GM12878 (cell line): ENCODE data around the gene USPL1. TPM values are rescaled to one million over a fixed set of nuclear protein-coding genes. Genes with fewer than 3 reads are reported as not detected.

ENCODE experiments used
- ATAC-seq: fragments of 200-7000 bp; cut with Tn5 transposase; 3 replicates; pipeline ENCODE4 v1.9.1; 2020; ENCODE audit warnings: mild to moderate bottlenecking, moderate library complexity
- BruUV-seq: library from RNA; stranded (reverse); fragments of 400-500 nt; replicated peaks from 2 replicates; lab custom pipeline; 2021; lab: Mats Ljungman, UMichigan
- CTCF ChIA-PET: fragments of 300-600 bp; sonication (Branson Sonifier 250); formaldehyde crosslinking; extraction: SDS; loops from one replicate; lab custom pipeline; 2021; ENCODE audit warnings: inconsistent platforms; lab: Yijun Ruan, JAX
- POLR2A ChIA-PET: fragments of 350-600 bp; formaldehyde crosslinking; extraction: SDS; loops from one replicate; lab custom pipeline; 2021; ENCODE audit warnings: inconsistent platforms; lab: Charles Lee
- RAD21 ChIA-PET: fragments of 300-600 bp; sonication (Branson Sonifier 250); formaldehyde crosslinking; loops from one replicate; lab custom pipeline; 2023; ENCODE audit warnings: antibody characterized with exemption; ENCODE audit not compliant: unreplicated experiment; lab: Charles Lee
- SMC1A ChIA-PET: fragments of 300-600 bp; sonication (Branson Sonifier 250); formaldehyde crosslinking; loops from one replicate; lab custom pipeline; 2023; ENCODE audit not compliant: unreplicated experiment, uncharacterized antibody; lab: Charles Lee
- DNase-seq: peaks from one replicate; pipeline ENCODE4 v3.0.0-alpha.2; 2011; ENCODE audit warnings: low read depth, low spot score
- FAIRE-seq: peaks from 3 replicates; lab custom pipeline; 2011; peaks lifted over from hg19 to GRCh38; lab: Jason Lieb, UNC
- H2AFZ ChIP-seq: 2 replicates; pipeline ENCODE4 v1.6.0; 2011; ENCODE audit warnings: low read depth, low read length, control low read depth; ENCODE audit not compliant: control insufficient read depth
- H3K27ac ChIP-seq: 2 replicates; pipeline ENCODE4 v1.5.1; 2011; ENCODE audit warnings: control low read depth; ENCODE audit not compliant: control insufficient read depth, insufficient read depth
- H3K27me3 ChIP-seq, 2 experiments: replicated peaks in 1 of 2; 2 replicates each; pipeline versions ENCODE4 v1.6.0 to v1.6.1; 2011; ENCODE audit warnings: low read length in 1 of 2; ENCODE audit not compliant: control insufficient read depth in 2 of 2, insufficient read depth in 2 of 2
- H3K36me3 ChIP-seq, 2 experiments: 2 replicates each; pipeline ENCODE4 v1.5.1; 2011; ENCODE audit warnings: low read length in 1 of 2; ENCODE audit not compliant: control insufficient read depth in 2 of 2, insufficient read depth in 2 of 2
- H3K4me1 ChIP-seq: 2 replicates; pipeline ENCODE4 v1.6.1; 2011; ENCODE audit warnings: mild to moderate bottlenecking, low read length, moderate library complexity, mixed read lengths; ENCODE audit not compliant: control insufficient read depth, insufficient read depth
- H3K4me2 ChIP-seq: 2 replicates; pipeline ENCODE4 v1.6.0; 2011; ENCODE audit warnings: control low read depth; ENCODE audit not compliant: control insufficient read depth, insufficient read depth
- H3K4me3 ChIP-seq: fragments of 200-600 bp; sonication (generic); 2 replicates; pipeline ENCODE4 v1.5.1; 2016
- H3K79me2 ChIP-seq: 2 replicates; pipeline ENCODE4 v1.6.0; 2011; ENCODE audit warnings: low read length; ENCODE audit not compliant: control insufficient read depth, insufficient read depth
- H3K9ac ChIP-seq: 2 replicates; pipeline ENCODE4 v1.8.0; 2011; ENCODE audit warnings: low read length, control low read depth, mixed read lengths; ENCODE audit not compliant: control insufficient read depth, insufficient read depth
- H3K9me3 ChIP-seq: replicated peaks from 3 replicates; pipeline ENCODE4 v1.5.1; 2011; ENCODE audit warnings: mild to moderate bottlenecking, low read length; ENCODE audit not compliant: control insufficient read depth, insufficient read depth
- H4K20me1 ChIP-seq: 2 replicates; pipeline ENCODE4 v1.6.0; 2011; ENCODE audit not compliant: control insufficient read depth, insufficient read depth
- ASH2L ChIP-seq: fragments of 300-600, 200-600 bp; sonication (generic); IDR thresholded peaks from 2 replicates; pipeline ENCODE4 v1.6.1; 2017; ENCODE audit warnings: low read depth, mild to moderate bottlenecking, borderline replicate concordance
- BCL11A ChIP-seq: IDR thresholded peaks from 2 replicates; pipeline ENCODE4 v1.6.1; 2011; ENCODE audit warnings: low read depth, low read length
- CBX3 ChIP-seq: fragments of 200-600 bp; sonication (generic); IDR thresholded peaks from 2 replicates; pipeline ENCODE4 v1.6.1; 2016; ENCODE audit warnings: low read depth, borderline replicate concordance
- EP300 ChIP-seq, 2 experiments: fragments of 150-350 bp in 1 of 2; IDR thresholded peaks; 2 replicates each; pipeline ENCODE4 v1.6.1; 2011 to 2012; ENCODE audit warnings: low read depth in 2 of 2, low read length in 2 of 2, borderline replicate concordance in 1 of 2, improper control_type of control experiment in 1 of 2, inconsistent platforms in 1 of 2; ENCODE audit not compliant: control insufficient read depth in 1 of 2
- NR2C1 ChIP-seq: fragments of 450-650 bp; IDR thresholded peaks from 2 replicates; pipeline ENCODE4 v1.6.1; 2017; ENCODE audit warnings: antibody characterized with exemption, mild to moderate bottlenecking, moderate library complexity
- POLR2AphosphoS2 ChIP-seq: IDR thresholded peaks from 2 replicates; pipeline ENCODE4 v1.6.1; 2011; ENCODE audit warnings: low read depth, mild to moderate bottlenecking, low read length, improper control_type of control experiment, moderate library complexity
- POU2F2 ChIP-seq: IDR thresholded peaks from 3 replicates; pipeline ENCODE4 v1.6.1; 2011; ENCODE audit warnings: low read depth, mild to moderate bottlenecking, low read length, borderline replicate concordance
- RAD51 ChIP-seq: fragments of 450-650 bp; IDR thresholded peaks from 2 replicates; pipeline ENCODE4 v1.6.1; 2016; ENCODE audit warnings: moderate library complexity, mild to moderate bottlenecking, inconsistent platforms
- SMARCA5 ChIP-seq: fragments of 450-650 bp; IDR thresholded peaks from 2 replicates; pipeline ENCODE4 v1.6.1; 2017; ENCODE audit warnings: mild to moderate bottlenecking
- SREBF1 ChIP-seq: IDR thresholded peaks from 2 replicates; pipeline ENCODE4 v1.6.1; 2012; ENCODE audit warnings: mild to moderate bottlenecking, low read length
- SREBF2 ChIP-seq: IDR thresholded peaks from 2 replicates; pipeline ENCODE4 v1.6.1; 2012; ENCODE audit warnings: mild to moderate bottlenecking, low read length
- STAT1 ChIP-seq: fragments of 450-650 bp; conservative IDR thresholded peaks from 2 replicates; pipeline ENCODE4 v1.6.1; 2014; ENCODE audit warnings: antibody characterized with exemption, mild to moderate bottlenecking
- TCF7 ChIP-seq: IDR thresholded peaks from 2 replicates; pipeline ENCODE4 v1.6.1; 2014; ENCODE audit warnings: antibody characterized with exemption, borderline replicate concordance
- YBX1 ChIP-seq: fragments of 450-650 bp; IDR thresholded peaks from 2 replicates; pipeline ENCODE4 v1.6.1; 2016; ENCODE audit warnings: antibody characterized with exemption
- WGBS: methylation state at CpG from one replicate; pipeline ENCODE4 v1.1.6; 2016; ENCODE audit warnings: low lambda C conversion rate; ENCODE audit not compliant: insufficient replicate concordance, insufficient coverage; ENCODE audit errors: missing lambda C conversion rate; 5-methylcytosine and 5-hydroxymethylcytosine counted together
- in situ Hi-C: fragments of 300-500 bp; cut with MboI; formaldehyde crosslinking; loops from 9 replicates; pipeline ENCODE4 v1.14.3; 2018; ENCODE audit warnings: mixed read lengths
- intact Hi-C: fragments of 100-400 bp; cut with micrococcal nuclease; formaldehyde crosslinking; loops from one replicate; pipeline ENCODE4 v1.14.2; 2022; ENCODE audit not compliant: unreplicated experiment
- polyA plus RNA-seq, 11 experiments: library from polyadenylated mRNA; depleted of rRNA in 4 of 11; unstranded in 6 of 11; stranded (reverse) in 5 of 11; fragments of >200 nt; fragmentation: Nextera tagmentation in 4 of 11; fragmentation: Illumina TruSeq in 1 of 11; extraction: Ambion mirVana in 4 of 11; extraction: Trizol in 1 of 11; gene quantifications; 1 replicate in 1 of 11; 2 replicates in 10 of 11; pipeline versions ENCODE4 v1.2.1 to v1.2.3, GENCODE V29; 2011 to 2016; ENCODE audit warnings: inconsistent platforms in 2 of 11, missing spikeins in 2 of 11, low read depth in 1 of 11
- total RNA-seq, 4 experiments: library from RNA; depleted of rRNA in 3 of 4; stranded (reverse); fragments of >200 nt in 3 of 4; fragmentation: Illumina TruSeq in 1 of 4; extraction: Trizol in 1 of 4; gene quantifications; 2 replicates each; pipeline versions ENCODE4 v1.2.1 to v1.2.3, GENCODE V29; 2013 to 2021
- TF ChIP-seq, protein P1 (sequence below): fragments of 450-650 bp; IDR thresholded peaks from 2 replicates; pipeline ENCODE4 v1.6.1; 2016; ENCODE audit warnings: mild to moderate bottlenecking
- TF ChIP-seq, protein P2 (sequence below): IDR thresholded peaks from 2 replicates; pipeline ENCODE4 v1.6.1; 2012; ENCODE audit warnings: low read depth, low read length, improper control_type of control experiment
- TF ChIP-seq, protein P3 (sequence below): IDR thresholded peaks from 2 replicates; pipeline ENCODE4 v1.6.1; 2011; ENCODE audit warnings: low read depth, mild to moderate bottlenecking, low read length, moderate library complexity, borderline replicate concordance; ENCODE audit errors: extremely low read depth

Gene USPL1
- total and polyA plus RNA-seq, 10 of the 15 experiments (the other 5 are each of a cell fraction or from before 2014, with no cell fraction given) = 7.9 to 23.2 (median 15.8) TPM

DNA sequence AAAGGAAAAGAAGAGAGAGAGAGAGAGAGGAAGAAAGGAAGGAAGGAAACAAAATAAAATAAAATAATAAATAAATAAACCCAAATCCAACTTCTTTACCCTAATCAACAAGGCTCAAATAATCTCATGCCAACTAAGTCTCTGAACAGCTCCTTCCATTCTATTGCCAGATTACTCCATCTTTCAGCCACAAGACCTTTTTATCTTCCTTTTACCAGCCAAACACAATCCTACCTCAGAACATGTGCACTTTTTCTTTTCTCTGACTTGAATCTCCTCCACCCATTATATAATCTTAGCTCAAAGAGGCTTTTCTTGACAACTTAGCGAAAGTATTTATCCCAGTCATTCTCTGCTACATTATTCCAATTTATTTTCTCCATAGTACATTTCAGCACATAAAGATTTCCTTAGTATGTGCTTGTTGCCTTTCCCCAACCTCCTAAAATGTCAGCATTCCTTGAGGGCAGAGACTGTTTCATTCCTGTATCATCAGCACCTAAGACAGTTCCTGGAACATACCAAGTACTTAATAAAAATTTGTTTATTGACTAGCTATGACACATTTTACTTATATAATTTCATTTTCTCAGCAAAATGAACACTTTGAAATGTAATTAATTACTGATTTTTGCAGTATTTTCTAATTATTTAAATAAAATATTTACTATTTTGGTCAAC lies 33.5 kb upstream of the USPL1 start (continued):
- TF ChIP-seq STAT1 (no peak), YBX1 (no peak), NR2C1 (no peak), SREBF2 (no peak), POU2F2 (no peak), RAD51 (no peak)
- TF ChIP-seq, protein P1, sequence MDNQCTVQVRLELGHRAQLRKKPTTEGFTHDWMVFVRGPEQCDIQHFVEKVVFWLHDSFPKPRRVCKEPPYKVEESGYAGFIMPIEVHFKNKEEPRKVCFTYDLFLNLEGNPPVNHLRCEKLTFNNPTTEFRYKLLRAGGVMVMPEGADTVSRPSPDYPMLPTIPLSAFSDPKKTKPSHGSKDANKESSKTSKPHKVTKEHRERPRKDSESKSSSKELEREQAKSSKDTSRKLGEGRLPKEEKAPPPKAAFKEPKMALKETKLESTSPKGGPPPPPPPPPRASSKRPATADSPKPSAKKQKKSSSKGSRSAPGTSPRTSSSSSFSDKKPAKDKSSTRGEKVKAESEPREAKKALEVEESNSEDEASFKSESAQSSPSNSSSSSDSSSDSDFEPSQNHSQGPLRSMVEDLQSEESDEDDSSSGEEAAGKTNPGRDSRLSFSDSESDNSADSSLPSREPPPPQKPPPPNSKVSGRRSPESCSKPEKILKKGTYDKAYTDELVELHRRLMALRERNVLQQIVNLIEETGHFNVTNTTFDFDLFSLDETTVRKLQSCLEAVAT = no peak
- TF ChIP-seq, protein P2, sequence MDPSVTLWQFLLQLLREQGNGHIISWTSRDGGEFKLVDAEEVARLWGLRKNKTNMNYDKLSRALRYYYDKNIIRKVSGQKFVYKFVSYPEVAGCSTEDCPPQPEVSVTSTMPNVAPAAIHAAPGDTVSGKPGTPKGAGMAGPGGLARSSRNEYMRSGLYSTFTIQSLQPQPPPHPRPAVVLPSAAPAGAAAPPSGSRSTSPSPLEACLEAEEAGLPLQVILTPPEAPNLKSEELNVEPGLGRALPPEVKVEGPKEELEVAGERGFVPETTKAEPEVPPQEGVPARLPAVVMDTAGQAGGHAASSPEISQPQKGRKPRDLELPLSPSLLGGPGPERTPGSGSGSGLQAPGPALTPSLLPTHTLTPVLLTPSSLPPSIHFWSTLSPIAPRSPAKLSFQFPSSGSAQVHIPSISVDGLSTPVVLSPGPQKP = no peak

DNA sequence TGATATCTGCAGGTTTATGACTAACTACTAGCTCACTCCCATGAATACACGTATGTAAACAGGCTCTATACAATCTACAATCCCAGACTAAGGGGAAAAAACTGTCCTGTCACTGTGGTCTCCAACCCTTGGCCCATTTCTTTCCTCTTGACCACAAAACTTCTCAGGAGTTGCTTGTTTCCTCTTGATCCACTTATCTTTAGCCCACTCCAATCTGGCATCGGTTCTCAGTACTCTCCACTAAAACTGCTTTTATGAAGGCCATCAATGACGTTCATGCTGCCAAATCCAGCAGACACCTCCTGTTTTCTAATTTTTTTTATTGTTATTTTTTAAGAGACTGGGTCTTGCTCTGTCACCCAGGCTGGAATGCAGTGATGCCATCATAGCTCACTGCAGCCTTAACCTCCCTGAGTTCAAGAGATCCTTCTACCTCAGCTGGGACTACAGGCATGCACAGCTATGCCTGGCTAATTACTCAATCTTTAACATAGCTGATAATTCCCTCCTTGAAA lies 31.9 kb upstream of the USPL1 start:
- Histone ChIP-seq H3K4me3 (no peak overlapping the region), H3K9ac (no peak overlapping the region), H3K27me3 (0 out of 4 replicates have a peak, but pooled peaks cover 0 to 2% of the 10 kb centered on the region in 2 experiments), H3K4me1 (no peaks in the 10 kb centered on the region), H3K36me3 (no peaks in the 10 kb centered on the region), H3K4me2 (no peak overlapping the region), H3K27ac (no peak overlapping the region), H3K79me2 (no peaks in the 10 kb centered on the region), H4K20me1 (no peaks in the 10 kb centered on the region), H3K9me3 (no peaks in the 10 kb centered on the region), H2AFZ (no peak overlapping the region)
- ChIA-PET RAD21 (interaction anchor here (1.6 kb wide), 1 partner anchor 23 kb away, joined by 3 read pairs; no protein-coding TSS in a partner anchor), CTCF (interaction anchor here (0.5 to 1.6 kb wide), 2 partner anchors 85 to 453 kb away, joined by 3 to 5 read pairs; no protein-coding TSS in a partner anchor), POLR2A (interaction anchor here (0.6 kb wide), 1 partner anchor 73 kb away, joined by 3 read pairs; no protein-coding TSS in a partner anchor), SMC1A (interaction anchor here (0.6 to 1.0 kb wide), 3 partner anchors 8 to 34 kb away, joined by 3 to 4 read pairs (median 3); no protein-coding TSS in a partner anchor)
- DNase-seq (no peak), ATAC-seq (no peak), FAIRE-seq (no peak)
- WGBS = 37% methylated on average over 3 of the region's 3 CpGs
- in situ Hi-C loops (no loop called here), intact Hi-C loops (no loop called here)
- BruUV-seq = no TSS peak
- TF ChIP-seq BCL11A (no peak), CBX3 (no peak), EP300 (IDR thresholded peaks at IDR 0.05; ENCODE audit: borderline replicate concordance in 1 of 2, control insufficient read depth in 1 of 2, low read depth in 2 of 2, low read length in 2 of 2) (no peak), POLR2AphosphoS2 (no peak), ASH2L (no peak), SREBF1 (no peak), TCF7 (no peak), SMARCA5 (no peak)
- TF ChIP-seq, protein P3, sequence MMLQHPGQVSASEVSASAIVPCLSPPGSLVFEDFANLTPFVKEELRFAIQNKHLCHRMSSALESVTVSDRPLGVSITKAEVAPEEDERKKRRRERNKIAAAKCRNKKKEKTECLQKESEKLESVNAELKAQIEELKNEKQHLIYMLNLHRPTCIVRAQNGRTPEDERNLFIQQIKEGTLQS = no peak
